Measurements from ENCODE around the gene RAB3C.

The RAB3C gene

DNA sequence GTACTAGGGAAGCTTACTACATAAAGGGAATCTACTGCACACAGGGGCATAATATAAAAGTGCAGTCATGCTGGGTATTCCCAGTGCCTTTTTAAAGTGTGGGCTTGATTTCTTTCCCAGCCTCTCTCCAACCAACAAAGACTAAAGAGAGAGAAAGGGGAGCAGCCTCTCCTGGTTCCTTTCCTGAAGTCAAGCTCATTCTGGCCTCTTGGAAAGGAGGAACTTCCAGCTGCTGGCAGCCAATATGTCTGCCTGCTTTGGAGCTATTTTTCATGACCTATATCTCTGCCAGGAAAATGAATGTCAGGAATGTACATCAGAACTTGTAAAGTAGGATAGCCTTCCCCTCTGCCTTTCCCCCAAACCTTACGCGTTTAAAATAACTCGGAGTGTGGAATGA lies 57.1 kb downstream of the RAB3C start:
- ChIA-PET CTCF (no interaction called here), POLR2A (no interaction called here)
- no peak for TF ChIP-seq CTBP1 (IDR thresholded peaks at IDR 0.05; ENCODE audit: borderline replicate concordance)
- TF ChIP-seq ZNF384 (IDR thresholded peaks at IDR 0.05): no peak
- no peak for TF ChIP-seq FOXA1 (IDR thresholded peaks at IDR 0.05)
- no peak for TF ChIP-seq ELF4 (IDR thresholded peaks at IDR 0.05)
- TF ChIP-seq, protein P1, sequence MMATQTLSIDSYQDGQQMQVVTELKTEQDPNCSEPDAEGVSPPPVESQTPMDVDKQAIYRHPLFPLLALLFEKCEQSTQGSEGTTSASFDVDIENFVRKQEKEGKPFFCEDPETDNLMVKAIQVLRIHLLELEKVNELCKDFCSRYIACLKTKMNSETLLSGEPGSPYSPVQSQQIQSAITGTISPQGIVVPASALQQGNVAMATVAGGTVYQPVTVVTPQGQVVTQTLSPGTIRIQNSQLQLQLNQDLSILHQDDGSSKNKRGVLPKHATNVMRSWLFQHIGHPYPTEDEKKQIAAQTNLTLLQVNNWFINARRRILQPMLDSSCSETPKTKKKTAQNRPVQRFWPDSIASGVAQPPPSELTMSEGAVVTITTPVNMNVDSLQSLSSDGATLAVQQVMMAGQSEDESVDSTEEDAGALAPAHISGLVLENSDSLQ (IDR thresholded peaks at IDR 0.05): no peak
- no peak for TF ChIP-seq LEF1 (IDR thresholded peaks at IDR 0.05; ENCODE audit: borderline replicate concordance)
- TF ChIP-seq SUZ12 (IDR thresholded peaks at IDR 0.05): no peak
- no peak for TF ChIP-seq FOXK2 (IDR thresholded peaks at IDR 0.05)
- no peak for DNase-seq (ENCODE audit: extremely low spot score)

DNA sequence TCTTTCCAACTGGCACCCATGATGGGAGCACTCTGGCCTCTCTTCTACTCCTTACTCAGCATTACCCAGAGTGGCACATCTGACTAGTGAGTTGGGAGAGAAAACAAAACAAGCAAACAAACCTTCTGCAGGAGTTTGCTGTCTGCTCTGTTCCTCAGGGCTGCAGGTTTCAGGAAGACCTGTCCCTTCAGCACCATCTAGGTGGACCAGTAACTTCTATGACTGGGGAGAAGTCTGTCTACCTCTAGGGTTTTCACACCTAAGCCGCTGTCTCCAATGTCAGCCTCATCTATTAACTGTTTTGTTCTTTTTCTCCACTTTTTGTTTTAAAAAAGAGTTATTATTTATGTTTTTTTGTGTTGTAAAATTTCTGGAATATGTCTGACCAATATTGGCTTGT lies 58.7 kb downstream of the RAB3C start:
- TF ChIP-seq CTBP1 (IDR thresholded peaks at IDR 0.05; ENCODE audit: borderline replicate concordance) (no peak), TARDBP (IDR thresholded peaks at IDR 0.05) (no peak), HDGF (IDR thresholded peaks at IDR 0.05; ENCODE audit: borderline replicate concordance) (no peak)
- ChIA-PET CTCF (no interaction called here), POLR2A (no interaction called here)
- DNase-seq (ENCODE audit: extremely low spot score): no peak

DNA sequence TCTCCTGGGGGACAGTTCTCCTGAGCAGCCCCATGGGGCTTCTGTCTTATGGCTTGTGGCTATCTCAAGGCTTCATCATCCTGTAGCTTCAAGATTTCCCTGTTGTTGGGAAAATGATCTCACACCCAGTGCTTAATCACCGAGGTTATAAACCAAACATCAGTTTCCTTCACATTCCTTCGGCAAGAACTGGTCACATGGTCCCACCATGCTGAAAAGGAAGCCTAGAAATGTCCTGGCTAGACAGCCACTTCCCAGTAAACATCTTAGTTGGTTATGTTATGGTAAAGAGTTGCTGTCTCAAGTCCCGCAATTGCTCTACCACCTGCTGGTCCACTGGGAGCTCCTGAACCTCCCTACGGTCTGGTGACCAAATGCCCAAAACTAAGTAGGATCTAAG lies 66.0 kb downstream of the RAB3C start:
- TF ChIP-seq BHLHE40 (IDR thresholded peaks at IDR 0.05; ENCODE audit: borderline replicate concordance) (no peak), SUZ12 (IDR thresholded peaks at IDR 0.05) (no peak), FOXK2 (IDR thresholded peaks at IDR 0.05) (no peak), LEF1 (IDR thresholded peaks at IDR 0.05; ENCODE audit: borderline replicate concordance) (no peak), TARDBP (IDR thresholded peaks at IDR 0.05) (no peak), FOXM1 (IDR thresholded peaks at IDR 0.05; ENCODE audit: borderline replicate concordance) (no peak), SP1 (IDR thresholded peaks at IDR 0.05) (no peak)
- DNase-seq (ENCODE audit: extremely low spot score): no peak
- POLR2A ChIA-PET: no interaction called here
- CTCF ChIA-PET: no interaction called here

DNA sequence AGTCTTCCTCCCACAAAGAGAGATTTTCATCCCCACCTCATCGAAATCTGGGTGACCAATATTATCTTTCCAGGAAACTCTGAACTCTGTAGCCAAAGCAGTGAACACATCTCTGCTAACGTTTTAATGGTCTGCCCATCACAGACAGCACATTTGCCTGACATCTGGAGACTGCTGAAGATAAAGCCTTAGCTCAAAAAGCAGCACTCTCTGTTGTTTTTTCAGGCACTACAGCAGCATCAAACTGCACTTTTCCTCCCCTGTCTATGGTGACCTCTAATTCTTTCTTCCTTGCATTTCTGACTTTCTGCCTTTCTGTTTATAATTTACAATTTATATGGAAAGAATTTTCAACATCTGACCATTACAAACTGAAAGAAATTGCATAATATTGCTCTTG lies 66.8 kb downstream of the RAB3C start:
- no peak for DNase-seq (ENCODE audit: extremely low spot score)
- ChIA-PET POLR2A (no interaction called here), CTCF (no interaction called here)
- TF ChIP-seq L3MBTL2 (conservative IDR thresholded peaks at IDR 0.05) (no peak), ARNT (IDR thresholded peaks at IDR 0.05) (no peak), LEF1 (IDR thresholded peaks at IDR 0.05; ENCODE audit: borderline replicate concordance) (no peak), ELF4 (IDR thresholded peaks at IDR 0.05) (no peak), NFRKB (IDR thresholded peaks at IDR 0.05) (no peak), HDGF (IDR thresholded peaks at IDR 0.05; ENCODE audit: borderline replicate concordance) (no peak), TARDBP (IDR thresholded peaks at IDR 0.05) (no peak), FOXM1 (IDR thresholded peaks at IDR 0.05; ENCODE audit: borderline replicate concordance) (no peak), ZNF384 (IDR thresholded peaks at IDR 0.05) (no peak), SP1 (IDR thresholded peaks at IDR 0.05) (no peak), BHLHE40 (IDR thresholded peaks at IDR 0.05; ENCODE audit: borderline replicate concordance) (no peak), FOXK2 (IDR thresholded peaks at IDR 0.05) (no peak), CTBP1 (IDR thresholded peaks at IDR 0.05; ENCODE audit: borderline replicate concordance) (no peak), FOXA1 (IDR thresholded peaks at IDR 0.05) (no peak), SUZ12 (IDR thresholded peaks at IDR 0.05) (no peak)
- TF ChIP-seq, protein P1 (IDR thresholded peaks at IDR 0.05): no peak

DNA sequence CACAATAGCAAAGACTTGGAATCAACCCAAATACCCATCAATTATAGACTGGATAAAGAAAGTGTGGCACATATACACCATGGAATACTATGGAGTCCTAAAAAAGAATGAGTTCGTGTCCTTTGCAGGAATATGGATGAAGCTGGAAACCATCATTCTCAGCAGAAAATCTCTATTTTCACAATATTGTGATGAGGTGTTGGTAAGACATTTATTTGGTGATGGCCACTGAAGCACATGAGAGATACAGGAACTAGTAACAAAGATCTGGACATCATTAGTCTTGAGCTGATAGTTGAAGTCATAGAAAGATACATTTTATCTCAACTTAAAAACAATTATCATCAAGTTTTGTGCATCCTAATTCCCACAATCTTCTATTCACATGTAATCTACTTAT lies 70.6 kb downstream of the RAB3C start:
- no peak for TF ChIP-seq ARNT (IDR thresholded peaks at IDR 0.05)
- TF ChIP-seq, protein P1 (IDR thresholded peaks at IDR 0.05): no peak
- TF ChIP-seq FOXA1 (IDR thresholded peaks at IDR 0.05): no peak
- TF ChIP-seq TARDBP (IDR thresholded peaks at IDR 0.05): no peak
- TF ChIP-seq FOXM1 (IDR thresholded peaks at IDR 0.05; ENCODE audit: borderline replicate concordance): no peak
- no peak for TF ChIP-seq FOXK2 (IDR thresholded peaks at IDR 0.05)
- TF ChIP-seq ZNF384 (IDR thresholded peaks at IDR 0.05): no peak
- TF ChIP-seq L3MBTL2 (conservative IDR thresholded peaks at IDR 0.05): no peak
- TF ChIP-seq CTBP1 (IDR thresholded peaks at IDR 0.05; ENCODE audit: borderline replicate concordance): no peak
- no peak for TF ChIP-seq BHLHE40 (IDR thresholded peaks at IDR 0.05; ENCODE audit: borderline replicate concordance)
- no peak for TF ChIP-seq SUZ12 (IDR thresholded peaks at IDR 0.05)
- no peak for TF ChIP-seq SP1 (IDR thresholded peaks at IDR 0.05)
- TF ChIP-seq HDGF (IDR thresholded peaks at IDR 0.05; ENCODE audit: borderline replicate concordance): no peak
- no peak for TF ChIP-seq NFRKB (IDR thresholded peaks at IDR 0.05)
- no peak for TF ChIP-seq ELF4 (IDR thresholded peaks at IDR 0.05)
- no peak for TF ChIP-seq LEF1 (IDR thresholded peaks at IDR 0.05; ENCODE audit: borderline replicate concordance)
- POLR2A ChIA-PET: no interaction called here
- CTCF ChIA-PET: no interaction called here
- DNase-seq (ENCODE audit: extremely low spot score): no peak

DNA sequence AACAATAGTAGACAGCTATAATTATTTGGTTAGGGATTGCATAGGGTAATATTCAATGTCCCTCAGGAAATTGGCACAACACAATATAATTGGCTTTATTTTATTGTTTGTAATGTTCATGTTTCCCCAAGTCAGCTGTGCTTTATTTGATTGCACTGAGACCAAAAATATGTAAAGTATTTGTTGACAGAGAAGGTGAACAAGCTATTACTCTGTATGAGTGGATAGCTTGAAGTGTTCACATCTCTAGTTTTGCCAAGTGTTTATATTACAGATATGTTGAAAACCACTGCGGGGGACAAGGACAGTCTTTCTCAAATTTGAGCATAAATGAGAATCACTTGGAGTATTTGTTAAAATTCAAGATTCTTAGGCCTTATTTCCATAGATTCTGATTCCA lies 83.3 kb downstream of the RAB3C start:
- no peak for DNase-seq (ENCODE audit: extremely low spot score)
- ChIA-PET POLR2A (no interaction called here), CTCF (no interaction called here)
- TF ChIP-seq, protein P1 (IDR thresholded peaks at IDR 0.05): no peak
- TF ChIP-seq ARNT (IDR thresholded peaks at IDR 0.05) (no peak), SUZ12 (IDR thresholded peaks at IDR 0.05) (no peak)

All from HEK293T (cell line).